ENCODE measurements around the gene EIF4A3. TPM values are rescaled to one million over a fixed set of nuclear protein-coding genes. Genes with fewer than 3 reads are reported as not detected.

Gene EIF4A3
- total RNA-seq, 1 donor from 2014 or later = 169 TPM

GRCh38 chr17:80105762-80106161 is 41.2 kb downstream of the EIF4A3 start:
- H3K27ac Mint-ChIP-seq = no peak overlapping the region

GRCh38 chr17:80104956-80105375 is 42.0 kb downstream of the EIF4A3 start:
- H3K9me3 Mint-ChIP-seq = no peaks in the 10 kb centered on the region
- H3K4me1 Mint-ChIP-seq (ENCODE audit: low read depth) = peaks cover 20% of the 10 kb centered on the region
- H3K4me3 Mint-ChIP-seq (ENCODE audit: low read depth) = no peak overlapping the region
- DNase-seq (ENCODE audit: low spot score) = no peak
- no peaks in the 10 kb centered on the region for H3K27me3 Mint-ChIP-seq (ENCODE audit: low read depth)
- intact Hi-C loops (cut with micrococcal nuclease) = loop anchor here (5.0 kb wide), 2 partner anchors 42 to 157 kb away; partner anchors contain the start of genes EIF4A3 and RNF213
- no peak overlapping the region for H3K27ac Mint-ChIP-seq
- H3K36me3 Mint-ChIP-seq (ENCODE audit: low read depth) = no peaks in the 10 kb centered on the region

More at GRCh38 chr17:80105762-80106161, 41.2 kb downstream of the EIF4A3 start:
- Mint-ChIP-seq H3K4me1 (ENCODE audit: low read depth) (peaks cover 12% of the 10 kb centered on the region), H3K9me3 (no peaks in the 10 kb centered on the region), H3K36me3 (ENCODE audit: low read depth) (no peaks in the 10 kb centered on the region), H3K4me3 (ENCODE audit: low read depth) (no peak overlapping the region), H3K27me3 (ENCODE audit: low read depth) (no peaks in the 10 kb centered on the region)
- no peak for DNase-seq (ENCODE audit: low spot score)
- intact Hi-C loops (cut with micrococcal nuclease) = no loop called here

GRCh38 chr17:80104321-80104955 is 42.5 kb downstream of the EIF4A3 start:
- Mint-ChIP-seq H3K27me3 (ENCODE audit: low read depth) (no peaks in the 10 kb centered on the region), H3K9me3 (no peaks in the 10 kb centered on the region), H3K4me1 (ENCODE audit: low read depth) (peaks cover 23% of the 10 kb centered on the region), H3K27ac (no peak overlapping the region), H3K36me3 (ENCODE audit: low read depth) (no peaks in the 10 kb centered on the region), H3K4me3 (ENCODE audit: low read depth) (no peak overlapping the region)
- no peak for DNase-seq (ENCODE audit: low spot score)
- intact Hi-C loops (cut with micrococcal nuclease) = loop anchor here (5.0 kb wide), 2 partner anchors 43 to 158 kb away; partner anchors contain the start of genes EIF4A3 and RNF213

GRCh38 chr17:80103449-80104085 is 43.4 kb downstream of the EIF4A3 start:
- peak overlapping the region; percentile 45 for H3K4me3 Mint-ChIP-seq (ENCODE audit: low read depth)
- no peaks in the 10 kb centered on the region for H3K9me3 Mint-ChIP-seq
- peaks cover 23% of the 10 kb centered on the region for H3K4me1 Mint-ChIP-seq (ENCODE audit: low read depth)
- no peaks in the 10 kb centered on the region for H3K27me3 Mint-ChIP-seq (ENCODE audit: low read depth)
- peak overlapping the region; percentile 43 for H3K27ac Mint-ChIP-seq
- DNase-seq (ENCODE audit: low spot score) = no peak
- H3K36me3 Mint-ChIP-seq (ENCODE audit: low read depth) = no peaks in the 10 kb centered on the region
- intact Hi-C loops (cut with micrococcal nuclease) = loop anchor here (5.0 kb wide), 2 partner anchors 44 to 159 kb away; partner anchors contain the start of genes EIF4A3 and RNF213

GRCh38 chr17:80102664-80103448 is 44.1 kb downstream of the EIF4A3 start:
- DNase-seq (ENCODE audit: low spot score) = no peak
- peaks cover 23% of the 10 kb centered on the region for H3K4me1 Mint-ChIP-seq (ENCODE audit: low read depth)
- H3K9me3 Mint-ChIP-seq = no peaks in the 10 kb centered on the region
- H3K36me3 Mint-ChIP-seq (ENCODE audit: low read depth) = no peaks in the 10 kb centered on the region
- peak overlapping the region; percentile 43 for H3K27ac Mint-ChIP-seq
- H3K4me3 Mint-ChIP-seq (ENCODE audit: low read depth) = peak overlapping the region; percentile 84
- intact Hi-C loops (cut with micrococcal nuclease) = loop anchor here (5.0 kb wide), 2 partner anchors 44 to 159 kb away; partner anchors contain the start of genes EIF4A3 and RNF213
- no peaks in the 10 kb centered on the region for H3K27me3 Mint-ChIP-seq (ENCODE audit: low read depth)

GRCh38 chr17:80101946-80102663 is 44.8 kb downstream of the EIF4A3 start:
- H3K27ac Mint-ChIP-seq = peak overlapping the region; percentile 72
- no peaks in the 10 kb centered on the region for H3K27me3 Mint-ChIP-seq (ENCODE audit: low read depth)
- no peak for DNase-seq (ENCODE audit: low spot score)
- peak overlapping the region; percentile 84 for H3K4me3 Mint-ChIP-seq (ENCODE audit: low read depth)
- intact Hi-C loops (cut with micrococcal nuclease) = loop anchor here (5.0 kb wide), 2 partner anchors 45 to 160 kb away; partner anchors contain the start of genes EIF4A3 and RNF213
- H3K36me3 Mint-ChIP-seq (ENCODE audit: low read depth) = no peaks in the 10 kb centered on the region
- H3K4me1 Mint-ChIP-seq (ENCODE audit: low read depth) = peaks cover 23% of the 10 kb centered on the region
- H3K9me3 Mint-ChIP-seq = no peaks in the 10 kb centered on the region

GRCh38 chr17:80101011-80101945 is 45.6 kb downstream of the EIF4A3 start, which contains the start of gene GAA:
TSS of gene GAA (plus strand) at chr17:80101581. CDS start at chr17:80104587, 3,006 bp downstream.
- intact Hi-C loops (cut with micrococcal nuclease) = loop anchor here (5.0 kb wide), 2 partner anchors 46 to 161 kb away; partner anchors contain the start of genes EIF4A3 and RNF213
- Mint-ChIP-seq H3K4me1 (ENCODE audit: low read depth) (peaks cover 23% of the 10 kb centered on the region), H3K27me3 (ENCODE audit: low read depth) (no peaks in the 10 kb centered on the region), H3K4me3 (ENCODE audit: low read depth) (peak within 1 kb of the TSS; percentile 84), H3K27ac (peak within 1 kb of the TSS; percentile 73), H3K36me3 (ENCODE audit: low read depth) (no peaks in the 10 kb centered on the region), H3K9me3 (no peaks in the 10 kb centered on the region)
- peak; percentile 84 for DNase-seq (ENCODE audit: low spot score)

GRCh38 chr17:80100035-80100323 is 46.9 kb downstream of the EIF4A3 start:
- no peak overlapping the region for H3K27ac Mint-ChIP-seq
- intact Hi-C loops (cut with micrococcal nuclease) = loop anchor here (5.0 kb wide), 2 partner anchors 47 to 162 kb away; partner anchors contain the start of genes EIF4A3 and RNF213
- DNase-seq (ENCODE audit: low spot score) = no peak
- H3K27me3 Mint-ChIP-seq (ENCODE audit: low read depth) = no peaks in the 10 kb centered on the region
- H3K36me3 Mint-ChIP-seq (ENCODE audit: low read depth) = no peaks in the 10 kb centered on the region
- H3K4me1 Mint-ChIP-seq (ENCODE audit: low read depth) = peaks cover 23% of the 10 kb centered on the region
- peak overlapping the region; percentile 84 for H3K4me3 Mint-ChIP-seq (ENCODE audit: low read depth)
- H3K9me3 Mint-ChIP-seq = no peaks in the 10 kb centered on the region

- H3K4me3 Mint-ChIP-seq (ENCODE audit: low read depth) = peak overlapping the region; percentile 26
- intact Hi-C loops (cut with micrococcal nuclease) = loop anchor here (5.0 kb wide), 2 partner anchors 48 to 163 kb away; partner anchors contain the start of genes EIF4A3 and RNF213
- H3K27ac Mint-ChIP-seq = no peak overlapping the region
- H3K36me3 Mint-ChIP-seq (ENCODE audit: low read depth) = no peaks in the 10 kb centered on the region
- H3K27me3 Mint-ChIP-seq (ENCODE audit: low read depth) = no peaks in the 10 kb centered on the region
- no peak for DNase-seq (ENCODE audit: low spot score)
- H3K9me3 Mint-ChIP-seq = no peaks in the 10 kb centered on the region
- H3K4me1 Mint-ChIP-seq (ENCODE audit: low read depth) = peaks cover 23% of the 10 kb centered on the region
Measured at GRCh38 chr17:80099291-80100034, 47.5 kb downstream of the EIF4A3 start.

- peaks cover under 1% of the 10 kb centered on the region for H3K27me3 Mint-ChIP-seq (ENCODE audit: low read depth)
- H3K4me3 Mint-ChIP-seq (ENCODE audit: low read depth) = no peak overlapping the region
Measured at GRCh38 chr17:80097844-80098691, 48.9 kb downstream of the EIF4A3 start.

More at GRCh38 chr17:80097844-80098691, 48.9 kb downstream of the EIF4A3 start:
- intact Hi-C loops (cut with micrococcal nuclease) = no loop called here
- Mint-ChIP-seq H3K27ac (no peak overlapping the region), H3K36me3 (ENCODE audit: low read depth) (no peaks in the 10 kb centered on the region), H3K9me3 (no peaks in the 10 kb centered on the region), H3K4me1 (ENCODE audit: low read depth) (peaks cover 19% of the 10 kb centered on the region)
- DNase-seq (ENCODE audit: low spot score) = no peak
